UCSD-AML1 (cell line): Measurements from ENCODE around the gene SIM2.

ENCODE experiments used
- DNase-seq: peaks from one replicate; lab custom pipeline; 2025; ENCODE audit not compliant: unreplicated experiment; lab: John Stamatoyannopoulos, UW

Gene SIM2

GRCh38 chr21:36792505-36792967, 93.6 kb downstream of the SIM2 start:
- no peak for DNase-seq

GRCh38 chr21:36796070-36796469, 97.2 kb downstream of the SIM2 start:
- DNase-seq: no peak

- no peak for DNase-seq
Measured at GRCh38 chr21:36798491-36798890, 99.6 kb downstream of the SIM2 start.
